ENCODE results near the gene FKBP5. TPM values are rescaled to one million over a fixed set of nuclear protein-coding genes. Genes with fewer than 3 reads are reported as not detected.

FKBP5 gene
- total RNA-seq, 1 experiment from 2014 or later = 12.4 TPM

- ATAC-seq (no peak), DNase-seq (no peak)
- CTCF ChIA-PET = no interaction called here
- no peaks in the 10 kb centered on the region for H3K79me2 ChIP-seq (ENCODE audit: low read length)
- no TSS peak for BruUV-seq (replicated peaks)
- H3K27me3 ChIP-seq (ENCODE audit: low read length) = no peaks in the 10 kb centered on the region
- intact Hi-C loops (cut with micrococcal nuclease) = no loop called here
- no peaks in the 10 kb centered on the region for H4K20me1 ChIP-seq (ENCODE audit: low read length)
- no peak overlapping the region for H3K4me2 ChIP-seq (ENCODE audit: low read length)
- no peaks in the 10 kb centered on the region for H3F3A ChIP-seq (ENCODE audit: low read length, unreplicated experiment)
- H2AFZ ChIP-seq (ENCODE audit: low read length) = no peak overlapping the region
- H3K27ac ChIP-seq (ENCODE audit: low read length) = no peak overlapping the region
- no peaks in the 10 kb centered on the region for H3K36me3 ChIP-seq (ENCODE audit: low read depth, low read length)
- H3K4me1 ChIP-seq (ENCODE audit: insufficient read depth, low read length) = no peaks in the 10 kb centered on the region
- no peak overlapping the region for H3K4me3 ChIP-seq (ENCODE audit: low read length)
- H3K9ac ChIP-seq (ENCODE audit: low read length) = no peak overlapping the region
- TF ChIP-seq EZH2 (IDR thresholded peaks at IDR 0.05; ENCODE audit: low read length, unreplicated experiment) = no peak
- POLR2A ChIA-PET (ENCODE audit: unreplicated experiment) = no interaction called here
- H3K9me2 ChIP-seq (replicated peaks; ENCODE audit: low read length) = no peaks in the 10 kb centered on the region
- H3K9me3 ChIP-seq (ENCODE audit: low read length) = no peaks in the 10 kb centered on the region
These were observed 29.6 kb upstream of the FKBP5 start for GRCh38 chr6:35718375-35718736.

GRCh38 chr6:35717449-35718374, 29.0 kb upstream of the FKBP5 start:
- CTCF ChIA-PET = no interaction called here
- no TSS peak for BruUV-seq (replicated peaks)
- ATAC-seq = no peak

GRCh38 chr6:35716798-35717197, 28.1 kb upstream of the FKBP5 start:
- H3K9ac ChIP-seq (ENCODE audit: low read length) = no peak overlapping the region
- H3K9me3 ChIP-seq (ENCODE audit: low read length) = no peaks in the 10 kb centered on the region
- POLR2A ChIA-PET (ENCODE audit: unreplicated experiment) = no interaction called here
- no peak for DNase-seq
- no TSS peak for BruUV-seq (replicated peaks)
- H3K36me3 ChIP-seq (ENCODE audit: low read depth, low read length) = no peaks in the 10 kb centered on the region
- H2AFZ ChIP-seq (ENCODE audit: low read length) = no peak overlapping the region
- no peaks in the 10 kb centered on the region for H3F3A ChIP-seq (ENCODE audit: low read length, unreplicated experiment)
- CTCF ChIA-PET = no interaction called here
- no peak overlapping the region for H3K27ac ChIP-seq (ENCODE audit: low read length)
- no peak for ATAC-seq
- TF ChIP-seq CTCF (conservative IDR thresholded peaks at IDR 0.05; ENCODE audit: low read depth, low read length) (no peak), EZH2phosphoT487 (IDR thresholded peaks at IDR 0.05; ENCODE audit: borderline replicate concordance, low read length) (no peak), EZH2 (IDR thresholded peaks at IDR 0.05; ENCODE audit: low read length, unreplicated experiment) (no peak)
- H4K20me1 ChIP-seq (ENCODE audit: low read length) = no peaks in the 10 kb centered on the region
- no peak overlapping the region for H3K4me2 ChIP-seq (ENCODE audit: low read length)
- no peak overlapping the region for H3K4me3 ChIP-seq (ENCODE audit: low read length)
- no peaks in the 10 kb centered on the region for H3K27me3 ChIP-seq (ENCODE audit: low read length)
- no peaks in the 10 kb centered on the region for H3K79me2 ChIP-seq (ENCODE audit: low read length)
- H3K4me1 ChIP-seq (ENCODE audit: insufficient read depth, low read length) = no peaks in the 10 kb centered on the region
- H3K9me2 ChIP-seq (replicated peaks; ENCODE audit: low read length) = no peaks in the 10 kb centered on the region
- intact Hi-C loops (cut with micrococcal nuclease) = no loop called here

More at GRCh38 chr6:35717449-35718374, 29.0 kb upstream of the FKBP5 start:
- H3K9me2 ChIP-seq (replicated peaks; ENCODE audit: low read length) = no peaks in the 10 kb centered on the region
- H3K79me2 ChIP-seq (ENCODE audit: low read length) = no peaks in the 10 kb centered on the region
- no peaks in the 10 kb centered on the region for H3K4me1 ChIP-seq (ENCODE audit: insufficient read depth, low read length)
- no peak for TF ChIP-seq EZH2 (IDR thresholded peaks at IDR 0.05; ENCODE audit: low read length, unreplicated experiment)
- TF ChIP-seq EZH2phosphoT487 (IDR thresholded peaks at IDR 0.05; ENCODE audit: borderline replicate concordance, low read length) = no peak
- no peak for TF ChIP-seq CTCF (conservative IDR thresholded peaks at IDR 0.05; ENCODE audit: low read depth, low read length)
- no peak overlapping the region for H3K4me2 ChIP-seq (ENCODE audit: low read length)
- no peaks in the 10 kb centered on the region for H3F3A ChIP-seq (ENCODE audit: low read length, unreplicated experiment)
- H2AFZ ChIP-seq (ENCODE audit: low read length) = no peak overlapping the region
- H3K27ac ChIP-seq (ENCODE audit: low read length) = no peak overlapping the region
- intact Hi-C loops (cut with micrococcal nuclease) = no loop called here
- no peaks in the 10 kb centered on the region for H4K20me1 ChIP-seq (ENCODE audit: low read length)
- no peaks in the 10 kb centered on the region for H3K36me3 ChIP-seq (ENCODE audit: low read depth, low read length)
- H3K4me3 ChIP-seq (ENCODE audit: low read length) = no peak overlapping the region
- no peaks in the 10 kb centered on the region for H3K27me3 ChIP-seq (ENCODE audit: low read length)
- H3K9me3 ChIP-seq (ENCODE audit: low read length) = no peaks in the 10 kb centered on the region
- no peak for DNase-seq
- no peak overlapping the region for H3K9ac ChIP-seq (ENCODE audit: low read length)
- POLR2A ChIA-PET (ENCODE audit: unreplicated experiment) = no interaction called here

Data from PC-3 (cell line).